UCSD-AML1 (cell line): Measurements from ENCODE around the gene MCF2.

ENCODE experiments used
- DNase-seq: peaks from one replicate; lab custom pipeline; 2025; ENCODE audit not compliant: unreplicated experiment; lab: John Stamatoyannopoulos, UW

The MCF2 gene

GRCh38 chrX:139639253-139639652, 68.7 kb downstream of the MCF2 start:
- no peak for DNase-seq

GRCh38 chrX:139600105-139600504, 107.9 kb downstream of the MCF2 start:
- no peak for DNase-seq

GRCh38 chrX:139596068-139596467, 111.9 kb downstream of the MCF2 start:
- DNase-seq = no peak

GRCh38 chrX:139585613-139586012, 122.4 kb downstream of the MCF2 start:
- no peak for DNase-seq

GRCh38 chrX:139581068-139581467, 126.9 kb downstream of the MCF2 start:
- DNase-seq = no peak

GRCh38 chrX:139566981-139567380, 141.0 kb downstream of the MCF2 start:
- DNase-seq = no peak

GRCh38 chrX:139563251-139563650, 144.7 kb downstream of the MCF2 start:
- no peak for DNase-seq

- DNase-seq = no peak
Observed at GRCh38 chrX:139560221-139560620, 147.7 kb downstream of the MCF2 start.

GRCh38 chrX:139559383-139560042, 148.5 kb downstream of the MCF2 start:
- no peak for DNase-seq

GRCh38 chrX:139554991-139555675, 152.8 kb downstream of the MCF2 start:
- no peak for DNase-seq

- DNase-seq = no peak
Observed at GRCh38 chrX:139554376-139554775, 153.6 kb downstream of the MCF2 start.

GRCh38 chrX:139544591-139544990, 163.4 kb downstream of the MCF2 start:
- DNase-seq = no peak

GRCh38 chrX:139543920-139544319, 164.0 kb downstream of the MCF2 start:
- no peak for DNase-seq

- no peak for DNase-seq
Observed at GRCh38 chrX:139542652-139543051, 165.3 kb downstream of the MCF2 start.

- DNase-seq = no peak
Observed at GRCh38 chrX:139538907-139539790, 168.8 kb downstream of the MCF2 start.

- no peak for DNase-seq
Observed at GRCh38 chrX:139533444-139533843, 174.5 kb downstream of the MCF2 start.

- DNase-seq = no peak
Observed at GRCh38 chrX:139532834-139533233, 175.1 kb downstream of the MCF2 start.
